Astrocyte of the cerebellum (primary cell): ENCODE results near the gene ECM1.

Experiments
- DNase-seq: peaks from one replicate; pipeline ENCODE4 v3.0.0-alpha.2; 2011; ENCODE audit warnings: low read depth
- H3K4me3 ChIP-seq: 2 replicates; pipeline ENCODE4 v1.5.1; 2011; ENCODE audit warnings: mild to moderate bottlenecking, low read depth, low read length, moderate library complexity
- in situ Hi-C: cut with HindIII; loops from 2 replicates; pipeline ENCODE4 v1.10.0; 2017; ENCODE audit warnings: low sequenced_read_pairs
- TF ChIP-seq, protein P1 (sequence below): IDR thresholded peaks from 2 replicates; pipeline ENCODE4 v1.5.1; 2012; ENCODE audit warnings: low read length, low read depth, moderate library complexity, mild to moderate bottlenecking; ENCODE audit errors: missing control alignments

Gene ECM1

DNA sequence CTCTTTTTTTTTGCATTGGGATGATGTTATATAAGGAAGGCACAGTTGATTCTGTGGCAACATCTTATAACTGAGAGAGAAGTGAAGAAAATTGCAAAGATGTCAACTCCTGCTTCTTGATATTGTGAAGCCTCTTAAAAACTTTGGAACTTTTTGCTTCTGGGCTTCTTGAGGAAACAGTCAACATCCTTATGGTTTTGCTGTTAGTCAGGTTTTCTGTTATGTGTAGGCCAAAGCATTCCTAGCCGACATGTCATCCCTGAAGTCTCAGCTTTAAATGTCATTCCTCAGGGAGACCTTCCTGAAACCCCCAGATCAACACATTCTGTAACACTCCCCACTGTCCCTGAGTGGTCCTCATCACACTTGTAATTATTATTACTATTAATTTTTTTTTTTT lies 20.3 kb downstream of the ECM1 start:
- TF ChIP-seq, protein P1, sequence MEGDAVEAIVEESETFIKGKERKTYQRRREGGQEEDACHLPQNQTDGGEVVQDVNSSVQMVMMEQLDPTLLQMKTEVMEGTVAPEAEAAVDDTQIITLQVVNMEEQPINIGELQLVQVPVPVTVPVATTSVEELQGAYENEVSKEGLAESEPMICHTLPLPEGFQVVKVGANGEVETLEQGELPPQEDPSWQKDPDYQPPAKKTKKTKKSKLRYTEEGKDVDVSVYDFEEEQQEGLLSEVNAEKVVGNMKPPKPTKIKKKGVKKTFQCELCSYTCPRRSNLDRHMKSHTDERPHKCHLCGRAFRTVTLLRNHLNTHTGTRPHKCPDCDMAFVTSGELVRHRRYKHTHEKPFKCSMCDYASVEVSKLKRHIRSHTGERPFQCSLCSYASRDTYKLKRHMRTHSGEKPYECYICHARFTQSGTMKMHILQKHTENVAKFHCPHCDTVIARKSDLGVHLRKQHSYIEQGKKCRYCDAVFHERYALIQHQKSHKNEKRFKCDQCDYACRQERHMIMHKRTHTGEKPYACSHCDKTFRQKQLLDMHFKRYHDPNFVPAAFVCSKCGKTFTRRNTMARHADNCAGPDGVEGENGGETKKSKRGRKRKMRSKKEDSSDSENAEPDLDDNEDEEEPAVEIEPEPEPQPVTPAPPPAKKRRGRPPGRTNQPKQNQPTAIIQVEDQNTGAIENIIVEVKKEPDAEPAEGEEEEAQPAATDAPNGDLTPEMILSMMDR = no peak
- H3K4me3 ChIP-seq = no peak overlapping the region
- DNase-seq = no peak
- in situ Hi-C loops = no loop called here

DNA sequence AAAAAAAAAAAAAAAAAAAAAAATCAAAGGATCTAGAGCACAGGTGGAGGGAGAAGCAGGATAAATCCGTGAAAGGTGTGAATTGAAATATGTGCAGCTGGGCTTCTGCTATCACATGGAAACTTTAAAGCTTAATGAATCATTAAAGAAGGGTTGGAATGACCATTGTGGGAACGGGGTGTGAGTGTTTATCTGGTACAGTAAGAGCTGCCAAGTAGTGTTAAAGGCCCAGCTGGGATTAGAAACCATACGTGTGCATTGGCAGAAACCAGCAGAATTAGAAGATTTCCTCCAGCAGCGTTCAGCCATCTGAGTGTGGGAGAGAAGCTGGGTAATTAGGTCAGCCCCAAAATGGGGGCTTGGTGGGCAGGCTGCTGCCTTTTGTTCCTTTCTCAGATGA lies 21.1 kb downstream of the ECM1 start:
- peak; percentile 68 for DNase-seq
- in situ Hi-C loops = no loop called here
- TF ChIP-seq, protein P1 = no peak
- H3K4me3 ChIP-seq = no peak overlapping the region

DNA sequence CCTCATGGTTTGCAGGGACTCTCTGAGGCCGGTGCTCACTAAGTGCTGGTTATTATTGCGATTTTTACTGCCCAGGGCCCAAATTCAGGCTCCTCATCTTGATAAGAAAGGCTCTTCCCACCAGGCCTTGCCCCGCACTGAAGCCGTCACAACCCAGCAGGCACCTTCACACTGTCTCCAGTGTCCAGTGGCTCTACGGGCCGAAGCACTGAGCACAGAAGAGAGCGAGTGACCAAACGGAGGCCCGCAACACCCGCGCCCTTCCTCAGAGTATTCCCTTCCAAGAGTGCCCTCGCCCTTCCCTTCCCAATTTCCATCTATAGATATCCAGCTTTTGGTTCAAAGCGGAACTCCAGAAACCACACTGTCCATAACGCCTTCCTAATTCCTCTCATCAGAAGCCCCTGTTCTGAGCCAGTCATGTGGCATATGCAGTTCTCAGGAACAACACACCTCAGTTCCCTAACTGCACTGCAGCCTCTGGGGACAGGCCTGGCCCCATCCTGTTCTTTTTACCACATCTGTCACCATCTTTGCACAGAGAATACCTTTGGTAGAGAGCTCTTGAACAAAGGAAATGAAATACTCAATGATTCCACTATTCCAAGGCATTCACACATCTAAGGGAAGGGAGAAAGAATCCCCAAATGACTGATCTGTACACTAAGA lies 22.7 kb downstream of the ECM1 start:
- DNase-seq = no peak
- TF ChIP-seq, protein P1 = no peak
- H3K4me3 ChIP-seq = no peak overlapping the region
- in situ Hi-C loops = no loop called here

DNA sequence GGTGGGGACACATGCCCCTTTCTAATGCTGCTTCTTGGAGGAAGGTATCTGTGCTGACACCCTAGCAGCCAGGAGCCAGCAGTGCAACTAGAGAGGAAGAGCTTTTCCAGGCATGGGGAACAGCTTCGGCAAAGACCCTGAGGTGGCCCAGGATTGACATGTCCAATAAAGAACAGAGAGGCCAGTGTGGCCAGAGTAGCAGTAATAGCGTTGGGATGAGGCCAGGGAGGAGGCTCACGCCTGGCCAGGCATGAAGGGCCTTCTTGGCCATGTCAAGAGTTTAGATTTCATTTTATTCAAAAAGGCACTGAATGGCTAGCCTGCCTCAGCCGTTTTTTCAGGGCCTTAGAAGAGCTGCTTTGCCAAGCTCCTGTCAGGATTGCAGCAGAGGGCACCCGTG lies 25.0 kb downstream of the ECM1 start:
- DNase-seq = no peak
- H3K4me3 ChIP-seq = no peak overlapping the region
- TF ChIP-seq, protein P1 = no peak
- in situ Hi-C loops = no loop called here

DNA sequence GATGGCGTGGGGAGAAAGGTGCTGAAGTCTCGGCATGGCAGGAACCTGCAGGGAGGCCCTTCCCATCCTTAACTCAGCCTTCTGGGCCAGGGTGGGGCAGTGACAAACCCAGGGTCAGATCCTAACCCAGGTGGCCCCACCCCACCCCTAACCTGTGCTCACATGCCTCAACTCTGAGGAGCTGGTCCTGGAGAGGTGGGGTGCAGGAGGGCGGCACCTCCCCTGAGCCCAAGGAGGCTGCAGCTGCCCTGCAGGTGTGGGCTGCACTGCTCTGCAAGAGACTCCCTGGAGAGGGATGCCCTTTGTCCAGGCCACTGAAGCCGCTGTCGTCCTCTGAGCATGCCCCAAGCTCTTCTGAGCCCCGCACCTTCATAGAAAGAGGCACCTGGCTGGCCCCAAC lies 26.1 kb downstream of the ECM1 start:
- DNase-seq = no peak
- in situ Hi-C loops = no loop called here
- TF ChIP-seq, protein P1 = no peak
- H3K4me3 ChIP-seq = no peak overlapping the region

DNA sequence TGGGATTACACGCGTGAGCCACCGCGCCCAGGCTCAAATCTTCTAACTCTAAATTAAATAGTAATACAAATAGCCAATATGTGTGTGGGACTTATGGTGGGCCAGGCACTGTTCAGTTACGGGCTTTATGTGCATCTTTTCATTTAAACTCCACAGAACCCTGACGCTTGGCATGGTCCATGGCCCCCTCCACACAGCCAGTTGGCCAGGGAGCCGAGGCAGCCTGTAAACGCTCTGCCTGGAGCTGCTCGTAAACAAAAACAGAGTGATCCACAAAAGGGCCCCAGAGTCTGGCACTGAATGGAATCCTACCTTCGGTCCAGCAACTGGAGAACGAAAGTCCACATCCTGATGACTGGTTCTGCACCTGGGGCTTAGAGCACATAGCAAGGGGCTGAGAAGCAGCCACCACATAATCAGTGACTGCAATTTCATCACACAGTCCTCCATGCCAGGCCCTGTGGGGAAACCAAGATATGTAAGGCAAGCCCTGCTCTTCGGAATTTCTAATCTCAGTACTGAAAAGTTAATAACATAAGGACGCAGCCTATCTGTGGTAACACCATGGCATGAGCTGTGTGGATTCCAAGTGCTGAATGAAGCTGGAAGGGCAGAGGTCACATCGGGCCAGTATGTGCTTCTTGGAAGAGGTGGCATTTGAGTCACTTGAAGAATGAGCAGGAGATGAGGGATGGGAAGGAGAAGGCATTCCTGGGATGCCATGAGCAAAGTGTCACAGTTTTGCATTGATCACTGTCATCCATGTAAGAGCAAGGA lies 27.8 kb downstream of the ECM1 start:
- TF ChIP-seq, protein P1 = no peak
- no peak overlapping the region for H3K4me3 ChIP-seq
- in situ Hi-C loops = no loop called here
- DNase-seq = no peak
